ENCODE results near the gene CACHD1.

Gene CACHD1

GRCh38 chr1:64555947-64556346 lies 86.0 kb downstream of the CACHD1 start:
- no peak for DNase-seq

- DNase-seq: no peak
Measured at GRCh38 chr1:64561993-64562392, 92.1 kb downstream of the CACHD1 start.

GRCh38 chr1:64563958-64564565 lies 94.1 kb downstream of the CACHD1 start:
- DNase-seq: no peak

- DNase-seq: no peak
Measured at GRCh38 chr1:64564891-64565290, 95.0 kb downstream of the CACHD1 start.

- no peak for DNase-seq
Measured at GRCh38 chr1:64567426-64568170, 97.7 kb downstream of the CACHD1 start.

GRCh38 chr1:64568171-64568450 lies 98.2 kb downstream of the CACHD1 start:
- no peak for DNase-seq

- DNase-seq: no peak
Measured at GRCh38 chr1:64569411-64569810, 99.5 kb downstream of the CACHD1 start.

- no peak for DNase-seq
Measured at GRCh38 chr1:64570267-64570855, 100.4 kb downstream of the CACHD1 start.

GRCh38 chr1:64572222-64572900 lies 102.4 kb downstream of the CACHD1 start:
- no peak for DNase-seq

- no peak for DNase-seq
Measured at GRCh38 chr1:64574301-64574700, 104.4 kb downstream of the CACHD1 start.

GRCh38 chr1:64575881-64576676 lies 106.2 kb downstream of the CACHD1 start:
- no peak for DNase-seq

- DNase-seq: no peak
Measured at GRCh38 chr1:64578270-64578973, 108.5 kb downstream of the CACHD1 start.

GRCh38 chr1:64579767-64580166 lies 109.8 kb downstream of the CACHD1 start:
- DNase-seq: no peak

GRCh38 chr1:64581135-64581842 lies 111.4 kb downstream of the CACHD1 start:
- DNase-seq: no peak

GRCh38 chr1:64581843-64582185 lies 111.9 kb downstream of the CACHD1 start:
- no peak for DNase-seq

- no peak for DNase-seq
Measured at GRCh38 chr1:64584479-64584878, 114.5 kb downstream of the CACHD1 start.

GRCh38 chr1:64588876-64589275 lies 118.9 kb downstream of the CACHD1 start:
- no peak for DNase-seq

GRCh38 chr1:64590316-64590715 lies 120.4 kb downstream of the CACHD1 start:
- no peak for DNase-seq

GRCh38 chr1:64594446-64594845 lies 124.5 kb downstream of the CACHD1 start:
- no peak for DNase-seq

- no peak for DNase-seq
Measured at GRCh38 chr1:64595871-64596515, 126.1 kb downstream of the CACHD1 start.

- no peak for DNase-seq
Measured at GRCh38 chr1:64597113-64597512, 127.2 kb downstream of the CACHD1 start.
